ENCODE measurements around the gene ELK4.

GRCh38 chr1:205589046-205589445, 42.8 kb downstream of the ELK4 start:
- TF ChIP-seq CTCF (IDR thresholded peaks at IDR 0.05; ENCODE audit: low read length), result no peak
- TF ChIP-seq EZH2 (optimal IDR thresholded peaks at IDR 0.05; ENCODE audit: low read depth, low read length), result no peak
- TF ChIP-seq EZH2phosphoT487 (IDR thresholded peaks at IDR 0.05; ENCODE audit: low read length), result no peak

All from MM.1S (cell line).